ENCODE data around the gene NPSR1.
"Not testable (repeated sequence)": the region's sequence is repeated elsewhere in the genome, so short reads cannot be mapped to it uniquely, and the experiment has no call there.

The NPSR1 gene, protein sequence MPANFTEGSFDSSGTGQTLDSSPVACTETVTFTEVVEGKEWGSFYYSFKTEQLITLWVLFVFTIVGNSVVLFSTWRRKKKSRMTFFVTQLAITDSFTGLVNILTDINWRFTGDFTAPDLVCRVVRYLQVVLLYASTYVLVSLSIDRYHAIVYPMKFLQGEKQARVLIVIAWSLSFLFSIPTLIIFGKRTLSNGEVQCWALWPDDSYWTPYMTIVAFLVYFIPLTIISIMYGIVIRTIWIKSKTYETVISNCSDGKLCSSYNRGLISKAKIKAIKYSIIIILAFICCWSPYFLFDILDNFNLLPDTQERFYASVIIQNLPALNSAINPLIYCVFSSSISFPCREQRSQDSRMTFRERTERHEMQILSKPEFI

DNA sequence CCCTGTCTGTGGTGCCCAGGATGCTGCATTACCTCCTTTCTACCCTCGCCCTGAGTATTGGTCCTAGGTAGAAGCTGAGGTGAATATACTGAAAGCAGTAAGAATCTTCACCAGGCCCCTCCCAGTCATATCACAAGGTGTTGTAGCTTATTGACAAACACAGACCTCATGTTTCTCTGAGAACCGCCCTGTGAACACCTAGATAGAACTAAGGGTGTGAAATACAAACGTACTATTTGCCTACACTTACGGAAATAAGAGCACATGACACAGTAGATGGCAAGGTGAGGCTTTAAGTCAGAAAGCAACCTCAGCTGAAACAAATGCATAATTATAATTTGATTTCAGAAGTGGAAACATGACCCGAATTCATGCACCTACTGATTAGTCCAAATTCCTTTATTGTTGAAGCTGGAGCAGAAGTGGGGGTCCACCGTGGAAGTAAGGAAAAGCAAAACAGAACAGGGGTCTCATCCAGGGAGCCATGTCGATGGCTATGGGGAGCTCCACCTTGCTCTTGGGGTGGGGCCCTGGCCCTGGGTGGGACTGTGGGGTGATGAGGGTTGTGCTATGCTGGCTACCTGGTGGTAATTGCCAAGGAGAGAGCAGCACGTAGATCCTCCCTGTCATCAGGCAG is at the start of gene NPSR1:
Gene NPSR1, plus strand, starts transcription at position 587 of the 637 bp plus-strand sequence. CDS start 195 bp downstream, outside the sequence.
- DNase-seq (ENCODE audit: low read depth), result no peak

GRCh38 chr7:34612661-34613060 is 45.4 kb upstream of the NPSR1 start:
- DNase-seq (ENCODE audit: low read depth), result no peak

DNA sequence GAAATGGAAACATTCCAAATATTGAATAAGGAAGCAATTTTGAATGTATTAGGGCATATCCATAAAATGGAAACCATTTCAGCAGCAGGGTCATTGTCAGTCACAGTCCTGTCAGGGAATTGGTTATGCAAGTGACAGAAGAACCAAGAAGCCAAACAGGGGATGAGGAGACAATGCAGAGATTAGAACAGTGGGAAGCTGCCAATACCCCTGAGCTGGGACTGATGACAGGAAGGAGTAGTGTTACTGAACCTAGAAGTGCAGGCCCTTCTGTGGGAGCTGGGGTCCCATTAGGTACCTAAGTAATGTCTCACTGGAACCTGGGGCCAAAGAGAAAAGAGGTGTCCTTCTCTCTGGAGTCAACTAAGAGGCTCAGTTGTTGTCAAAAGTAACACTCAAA is 37.6 kb upstream of the NPSR1 start:
- DNase-seq (ENCODE audit: low read depth), result no peak

DNA sequence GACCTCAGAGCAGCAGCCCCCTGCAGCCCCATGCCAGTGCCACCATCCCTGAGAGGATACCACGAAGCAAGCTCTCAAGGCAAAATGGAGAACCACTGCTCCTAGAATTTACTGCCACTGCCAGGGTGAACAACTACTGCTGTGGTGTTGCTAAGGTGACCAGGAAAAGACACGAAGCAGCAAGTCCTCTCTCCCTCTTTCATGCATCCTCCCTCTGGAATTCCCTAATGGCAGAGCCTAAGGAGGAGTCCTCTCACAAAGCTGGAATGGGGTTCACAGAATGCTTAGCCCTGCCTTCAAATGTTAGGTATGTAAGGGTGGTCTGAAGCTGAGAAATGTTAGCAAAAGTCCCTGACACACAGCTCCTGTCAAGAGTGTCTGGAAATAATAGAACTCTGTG is 35.8 kb upstream of the NPSR1 start:
- DNase-seq (ENCODE audit: low read depth), result no peak

GRCh38 chr7:34622771-34623250 is 35.2 kb upstream of the NPSR1 start:
- DNase-seq (ENCODE audit: low read depth), result no peak

DNA sequence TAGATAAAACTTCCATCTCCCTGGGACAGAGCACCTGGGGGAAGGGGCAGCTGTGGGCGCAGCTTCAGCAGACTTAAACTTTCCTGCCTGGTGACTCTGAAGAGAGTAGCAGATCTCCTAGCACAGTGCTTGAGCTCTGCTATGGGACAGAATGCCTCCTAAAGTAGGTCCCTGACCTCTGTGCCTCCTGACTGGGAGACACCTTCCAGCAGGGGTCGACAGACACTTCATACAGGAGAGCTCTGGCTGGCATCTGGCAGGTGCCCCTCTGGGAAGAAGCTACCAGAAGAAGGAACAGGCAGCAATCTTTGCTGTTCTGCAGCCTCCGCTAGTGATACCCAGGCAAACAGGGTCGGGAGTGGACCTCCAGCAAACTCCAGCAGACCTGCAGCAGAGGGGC is 29.4 kb upstream of the NPSR1 start:
- DNase-seq (ENCODE audit: low read depth), result not testable (repeated sequence)

DNA sequence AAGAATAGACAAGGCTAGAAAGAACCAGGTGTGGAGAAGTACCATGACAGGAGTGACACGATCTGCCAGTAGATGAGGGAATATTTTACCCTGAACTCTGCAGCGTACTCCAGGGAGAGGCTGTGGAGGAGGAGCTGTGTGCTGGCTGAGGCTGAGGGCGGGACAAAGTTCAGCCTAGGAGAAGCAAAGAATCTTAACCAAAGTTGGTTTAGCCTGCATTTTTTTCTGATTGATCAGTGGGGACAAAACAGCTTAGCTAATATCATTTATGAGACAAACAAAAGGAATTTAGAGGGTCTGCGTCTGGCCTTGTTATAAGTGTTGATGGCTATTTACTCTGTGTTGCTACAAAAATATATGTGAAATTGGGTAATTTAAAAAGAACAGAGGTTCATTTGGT is 5.2 kb upstream of the NPSR1 start:
- no peak for DNase-seq (ENCODE audit: low read depth)

DNA sequence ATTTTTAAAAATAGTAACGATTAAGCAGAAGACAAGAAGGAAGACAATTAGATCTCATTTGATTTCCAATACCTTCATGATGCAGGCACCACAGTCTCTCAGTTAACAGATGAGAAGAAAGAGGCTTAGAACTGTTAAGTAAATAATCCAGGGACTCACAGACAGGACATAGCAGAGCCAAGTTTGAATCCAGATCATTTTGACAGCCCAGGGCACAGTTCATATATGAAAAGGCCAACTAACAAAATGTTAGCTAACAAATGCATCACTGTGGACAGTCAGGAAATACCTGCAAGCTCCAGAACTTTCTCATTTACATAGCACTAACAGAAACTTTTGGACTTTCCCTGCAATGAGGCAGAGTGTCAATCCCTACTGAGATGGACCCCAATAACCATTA is 4.2 kb upstream of the NPSR1 start:
- no peak for DNase-seq (ENCODE audit: low read depth)

GRCh38 chr7:34655384-34655783 is 2.6 kb upstream of the NPSR1 start:
- no peak for DNase-seq (ENCODE audit: low read depth)

DNA sequence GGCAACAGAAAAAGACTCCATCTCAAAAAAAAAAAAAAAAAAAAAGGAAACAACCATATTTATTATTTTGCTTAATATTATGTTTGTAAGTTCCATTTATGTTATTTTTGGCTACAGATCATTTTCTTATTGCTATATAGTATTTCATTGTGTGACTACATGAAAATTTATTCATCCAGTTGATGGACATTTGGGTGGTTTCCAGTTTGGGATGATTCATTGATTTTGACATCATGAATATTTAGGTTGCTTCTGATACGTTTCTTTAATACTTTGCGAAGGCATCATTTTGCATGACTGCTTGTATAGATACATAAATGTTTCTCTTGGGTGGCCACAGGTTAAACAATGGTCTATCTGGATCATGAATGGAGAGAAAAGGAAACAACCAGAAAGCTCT is 2.0 kb upstream of the NPSR1 start:
- DNase-seq (ENCODE audit: low read depth), result no peak

DNA sequence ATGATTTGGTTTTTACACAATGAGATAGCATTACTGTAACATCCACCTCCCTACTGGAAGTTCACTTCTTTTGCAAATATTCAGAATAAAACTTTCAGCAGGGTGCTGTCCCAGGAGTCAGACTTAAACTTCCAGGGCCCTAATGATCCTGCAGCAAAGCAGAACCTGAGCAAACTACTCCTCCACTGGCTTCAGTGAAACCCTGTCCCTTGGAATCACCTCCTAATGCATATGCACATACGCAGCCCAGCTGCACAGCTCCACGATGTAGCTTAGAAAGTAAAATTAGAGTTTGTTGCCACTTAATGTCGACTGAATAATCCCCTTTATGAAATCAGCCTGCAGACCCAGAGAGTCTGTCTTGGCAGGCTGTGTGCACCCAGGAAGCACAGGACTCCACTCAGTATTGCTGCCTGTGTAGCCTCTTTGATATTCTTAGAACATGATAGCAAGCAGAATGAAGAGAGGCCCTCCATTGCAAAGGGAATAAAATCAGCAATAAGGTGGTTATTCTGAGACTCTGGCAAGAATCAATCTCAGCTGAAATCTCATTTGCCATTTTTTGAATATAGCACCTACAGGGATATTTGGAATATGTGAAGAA is 1.6 kb downstream of the NPSR1 start:
- no peak for DNase-seq (ENCODE audit: low read depth)

DNA sequence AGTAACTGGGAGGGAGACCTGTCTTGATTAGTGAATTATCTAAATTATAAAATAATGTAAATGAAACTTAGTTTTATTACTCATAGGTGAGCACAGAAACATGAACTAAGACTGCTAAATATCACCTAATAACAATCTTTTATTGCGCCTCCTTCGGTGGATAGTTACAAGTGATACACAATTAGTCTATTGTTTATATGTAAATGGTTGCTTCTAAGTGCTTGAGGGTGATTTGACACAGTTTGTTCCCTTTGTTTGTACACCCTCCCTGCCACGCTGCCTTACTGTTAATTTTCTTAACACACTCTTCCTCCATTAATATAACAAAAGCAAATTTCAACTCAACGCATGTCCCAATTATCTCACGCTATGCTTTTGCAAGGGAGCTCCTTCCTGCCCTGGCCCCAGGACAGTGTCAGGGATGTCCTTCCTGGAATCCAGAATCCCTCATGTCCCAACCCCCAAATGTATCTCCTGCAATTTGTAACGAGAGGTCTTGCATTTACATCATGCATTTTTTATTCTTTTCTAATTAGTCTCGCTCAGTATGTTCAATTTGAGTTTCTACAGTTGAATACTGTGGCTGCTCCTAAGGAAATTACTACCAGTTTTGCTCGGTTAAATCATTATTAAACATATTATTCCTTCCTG is 4.2 kb downstream of the NPSR1 start:
- no peak for DNase-seq (ENCODE audit: low read depth)

- DNase-seq (ENCODE audit: low read depth), result no peak
These were observed 6.7 kb downstream of the NPSR1 start for GRCh38 chr7:34664755-34665154.

DNA sequence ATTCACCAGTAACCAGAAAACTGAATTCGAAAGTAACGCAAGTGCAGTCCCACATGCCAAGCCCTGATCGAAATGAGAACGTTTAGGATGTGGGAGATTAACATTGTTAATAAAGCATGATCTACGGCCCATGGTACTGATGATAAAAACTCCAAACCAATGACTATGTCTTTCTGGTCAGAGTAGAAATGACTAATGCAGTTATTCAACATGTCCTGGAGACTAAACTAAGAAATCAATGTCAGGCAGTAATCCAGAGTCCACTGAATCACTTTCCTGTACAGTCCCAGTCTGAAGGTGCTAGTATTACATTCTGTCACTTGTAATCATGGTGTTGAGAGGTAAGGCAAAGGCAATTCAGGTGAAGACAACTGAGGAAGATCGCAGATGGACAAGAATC is 14.4 kb downstream of the NPSR1 start:
- DNase-seq (ENCODE audit: low read depth), result no peak

- no peak for DNase-seq (ENCODE audit: low read depth)
These were observed 15.0 kb downstream of the NPSR1 start for GRCh38 chr7:34673066-34673465.

- DNase-seq (ENCODE audit: low read depth), result no peak
These were observed 17.8 kb downstream of the NPSR1 start for GRCh38 chr7:34675749-34676374.

- DNase-seq (ENCODE audit: low read depth), result no peak
These were observed 19.5 kb downstream of the NPSR1 start for GRCh38 chr7:34677491-34677890.

- DNase-seq (ENCODE audit: low read depth), result no peak
These were observed 29.5 kb downstream of the NPSR1 start for GRCh38 chr7:34687529-34687928.

GRCh38 chr7:34696415-34696814 is 38.4 kb downstream of the NPSR1 start:
- DNase-seq (ENCODE audit: low read depth), result no peak

DNA sequence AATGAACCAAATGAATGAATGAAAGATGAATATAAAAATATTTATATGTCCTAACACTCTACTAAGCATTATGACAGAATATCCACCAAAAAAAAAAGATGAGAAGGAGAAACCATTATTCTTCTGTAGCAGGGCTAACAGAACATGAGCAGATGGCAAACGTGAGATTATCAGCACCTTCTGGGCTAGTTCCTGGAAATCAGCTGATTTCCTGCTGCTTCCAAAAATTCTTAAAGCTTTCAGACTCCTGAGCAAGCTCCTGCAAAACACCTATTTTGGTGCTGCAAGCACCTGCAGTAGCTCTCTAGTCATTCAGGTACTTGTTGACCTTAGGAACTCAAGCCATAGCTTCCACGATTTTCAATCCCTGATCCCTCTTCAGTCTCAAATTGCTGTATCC is 51.8 kb downstream of the NPSR1 start:
- DNase-seq (ENCODE audit: low read depth), result no peak

- no peak for DNase-seq (ENCODE audit: low read depth)
These were observed 60.8 kb downstream of the NPSR1 start for GRCh38 chr7:34718867-34719266.

DNA sequence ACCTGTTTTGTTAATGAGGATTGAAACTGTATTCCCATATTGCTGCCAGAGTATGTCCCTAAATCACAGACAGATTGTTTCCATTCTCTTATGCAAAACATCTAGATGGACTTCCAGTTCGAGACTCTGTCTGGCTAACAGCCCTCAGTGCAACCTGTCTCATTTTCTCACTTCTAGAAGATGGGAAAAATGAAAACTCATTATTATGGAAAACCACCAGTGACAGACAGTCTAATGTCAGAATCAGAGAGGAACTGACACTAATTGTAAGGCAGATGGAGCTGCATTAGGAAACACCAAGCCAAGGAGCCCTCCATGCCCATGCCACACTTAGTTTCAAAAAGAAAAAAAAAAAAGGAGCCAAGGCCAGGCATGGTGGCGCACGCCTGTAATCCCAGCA is 61.6 kb downstream of the NPSR1 start:
- DNase-seq (ENCODE audit: low read depth), result no peak

Measured in activated T-cell treated with anti-CD3 and anti-CD28 coated beads for 24 hours (primary cell).